COR-L47 (cell line): ENCODE data around the gene EMC7.
"Not testable (repeated sequence)": the region's sequence is repeated elsewhere in the genome, so short reads cannot be mapped to it uniquely, and the experiment has no call there.

ENCODE experiments used
- DNase-seq: peaks from one replicate; lab custom pipeline; 2025; lab: John Stamatoyannopoulos, UW

Gene EMC7

DNA sequence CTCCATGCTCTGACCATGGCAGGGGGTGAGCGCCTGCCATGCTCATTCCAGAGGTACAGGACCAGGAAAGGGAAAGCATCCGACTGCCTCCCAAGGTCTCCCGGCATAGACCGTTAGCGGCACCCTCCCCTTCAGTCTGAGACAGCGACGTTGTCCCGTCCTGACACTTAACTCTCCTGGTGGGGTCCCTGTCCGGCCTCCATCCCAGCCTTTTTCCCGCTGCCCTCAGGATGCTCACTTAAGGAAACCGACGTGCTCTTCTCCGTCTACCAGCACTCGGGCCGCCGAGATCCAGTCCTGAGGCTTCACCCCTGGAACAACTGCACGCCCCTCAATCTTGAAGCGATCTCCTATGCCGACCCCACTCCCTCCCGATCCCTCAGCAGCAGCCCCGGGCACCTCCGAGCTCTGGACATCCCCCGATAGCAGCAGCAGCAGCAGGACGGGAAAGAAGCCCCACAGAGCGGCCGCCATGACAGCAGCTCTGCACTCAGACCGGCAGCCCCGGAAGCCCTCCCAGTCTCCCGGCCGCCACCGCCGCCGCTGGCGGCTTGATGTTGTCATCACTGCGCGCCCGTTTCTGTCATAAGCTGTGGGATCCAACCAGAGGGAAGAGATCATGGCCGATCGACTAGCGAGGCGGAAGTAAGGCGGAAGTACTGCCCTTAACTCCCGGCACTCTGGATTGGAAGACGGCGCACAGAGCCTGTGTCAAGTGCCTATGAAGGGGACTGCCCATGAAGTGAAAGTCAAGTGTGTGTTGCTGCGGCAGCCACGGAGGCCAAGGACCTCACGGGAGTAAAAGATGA, at the start of gene EMC7, which contains the start of gene PGBD4:
Gene EMC7 (minus strand): TSS at position 497 of the 809 bp plus-strand sequence. CDS start 23 bp downstream, at position 474.
Gene PGBD4 (plus strand): TSS at position 718 of the 809 bp plus-strand sequence. CDS start 449 bp downstream, outside the sequence.
- peak; percentile 98 for DNase-seq

DNA sequence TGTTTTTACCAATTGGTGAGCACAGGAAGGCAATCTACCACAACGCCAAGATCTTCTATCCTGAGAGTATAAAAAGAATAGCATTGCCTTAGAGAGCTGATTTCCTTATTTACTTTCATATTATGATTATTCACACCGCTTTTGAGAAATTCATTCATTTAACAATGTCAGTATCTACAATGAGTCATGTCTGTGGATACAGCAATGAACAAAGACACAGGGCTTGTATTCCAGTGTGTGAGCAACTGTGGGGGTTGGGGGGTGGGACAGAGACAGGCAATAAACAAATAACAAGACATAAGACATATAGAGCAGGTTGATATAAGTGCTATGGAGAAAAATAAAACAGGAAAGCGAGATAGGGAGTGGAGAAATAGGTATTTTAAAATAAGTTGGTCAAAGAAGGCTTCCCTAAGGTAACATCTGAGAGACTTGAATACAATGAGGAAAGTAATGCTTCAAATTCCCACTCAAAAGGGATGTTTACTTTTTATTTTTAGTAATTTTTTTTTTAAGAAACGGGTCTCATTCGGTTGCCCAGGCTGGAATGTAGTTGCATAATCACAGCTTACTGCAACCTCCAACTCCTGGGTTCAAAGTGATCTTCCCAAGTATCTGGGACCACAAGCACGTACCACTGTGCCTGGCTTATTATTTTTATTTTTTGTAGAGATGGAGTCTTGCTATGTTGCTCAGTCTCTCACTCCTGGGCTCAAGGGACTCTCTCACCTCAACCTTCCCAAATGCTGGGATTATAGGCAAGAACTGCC, 45.9 kb upstream of the EMC7 start:
- no peak for DNase-seq

- no peak for DNase-seq
These were observed 31.8 kb upstream of the EMC7 start for GRCh38 chr15:34133511-34133910.

- no peak for DNase-seq
These were observed 31.2 kb upstream of the EMC7 start for GRCh38 chr15:34132881-34133280.

DNA sequence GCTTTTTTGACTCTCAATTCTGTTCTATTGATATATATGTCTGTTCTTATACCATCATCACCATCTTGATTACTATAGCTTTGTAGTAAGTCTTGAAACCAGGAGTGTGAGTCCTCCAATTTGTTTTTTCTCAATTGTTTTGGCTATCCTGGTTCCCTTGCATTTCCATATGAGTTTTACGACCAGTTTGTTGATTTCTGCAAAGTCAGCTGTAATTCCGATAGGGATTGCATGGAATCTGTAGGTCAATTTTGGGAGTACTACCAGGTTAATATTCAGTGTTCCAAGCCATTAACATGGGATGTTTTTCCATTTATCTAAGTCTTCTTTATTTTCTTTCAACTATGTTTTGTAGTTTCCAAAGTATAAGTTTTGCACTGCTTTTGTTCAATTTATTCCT, 27.2 kb upstream of the EMC7 start:
- DNase-seq = no peak

GRCh38 chr15:34126522-34126921, 24.9 kb upstream of the EMC7 start:
- DNase-seq = no peak

DNA sequence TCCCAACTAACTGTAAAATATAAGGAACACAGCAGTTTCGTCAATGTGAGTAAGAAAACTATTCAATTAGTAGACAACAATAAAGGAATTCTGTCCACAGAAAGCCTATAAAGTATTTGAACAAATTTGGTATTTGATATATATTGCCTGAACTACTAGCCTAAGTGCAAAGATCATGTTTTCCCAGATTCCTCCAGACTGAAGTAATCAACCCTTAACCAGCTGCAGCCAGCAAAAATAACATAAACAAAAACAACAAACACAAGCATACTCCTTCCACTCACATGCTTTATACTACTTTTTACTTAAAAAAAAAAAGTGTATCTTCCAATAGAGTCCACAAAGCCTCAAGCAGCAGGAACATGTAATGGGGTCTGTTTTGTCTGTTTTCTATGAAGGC, 24.3 kb upstream of the EMC7 start:
- no peak for DNase-seq

GRCh38 chr15:34124651-34125050, 23.0 kb upstream of the EMC7 start:
- DNase-seq = no peak

DNA sequence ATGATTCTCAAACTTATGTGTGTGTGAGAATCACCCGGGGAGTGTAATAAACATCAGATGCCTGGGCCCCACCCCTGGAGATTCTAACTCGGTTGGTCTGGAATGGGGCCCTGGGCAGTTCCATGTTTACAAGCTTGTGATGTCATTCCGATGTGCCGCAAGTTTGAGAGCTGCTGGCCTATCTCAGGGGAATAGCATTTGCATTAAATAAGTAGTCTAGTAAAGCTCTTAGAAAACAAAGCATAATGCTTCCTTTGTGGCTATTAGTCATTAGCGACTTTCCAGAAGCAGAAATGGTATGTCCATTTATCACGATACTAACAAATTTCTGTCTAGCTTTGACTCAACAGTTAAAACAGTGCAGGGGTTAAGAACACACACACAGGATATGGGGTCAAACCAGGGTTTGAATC, 21.1 kb upstream of the EMC7 start:
- DNase-seq = no peak

DNA sequence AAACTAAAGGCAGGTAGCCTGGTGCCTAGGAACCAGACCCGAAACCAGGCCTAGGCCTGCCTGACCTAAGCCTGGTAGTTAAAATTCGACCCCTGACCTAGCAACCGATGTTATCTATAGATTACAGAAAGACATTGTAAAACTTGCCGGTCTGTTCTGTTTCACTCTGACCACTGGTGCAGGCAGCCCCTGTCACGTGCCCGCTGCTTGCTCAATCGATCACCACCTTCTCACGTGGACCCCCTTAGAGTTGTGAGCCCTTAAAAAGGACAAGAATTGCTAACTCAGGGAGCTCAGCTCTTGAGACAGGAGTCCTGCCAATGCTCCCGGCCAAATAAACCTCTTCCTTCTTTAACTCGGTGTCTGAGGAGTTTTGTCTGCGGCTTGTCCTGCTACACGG, 20.1 kb upstream of the EMC7 start:
- not testable (repeated sequence) for DNase-seq

GRCh38 chr15:34120420-34120819, 18.8 kb upstream of the EMC7 start:
- DNase-seq = not testable (repeated sequence)

DNA sequence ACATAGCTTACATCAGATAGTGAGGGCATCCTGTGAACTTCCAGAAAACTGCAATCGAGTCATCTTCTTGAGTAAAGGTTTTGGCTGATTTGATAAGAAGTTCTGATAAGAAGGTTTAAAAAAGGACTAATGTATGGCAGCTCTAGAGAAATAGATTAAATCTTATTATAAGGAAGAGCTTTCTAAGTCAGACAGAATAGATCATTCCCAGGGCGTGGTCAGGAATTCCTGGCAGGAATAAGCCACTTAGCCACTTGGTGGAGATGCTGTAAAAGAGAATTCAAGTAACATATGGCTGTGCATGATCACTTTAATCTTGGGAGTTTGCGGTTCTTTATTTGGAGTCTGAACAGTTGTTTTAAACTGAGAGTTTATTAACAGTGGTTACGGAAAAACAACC, 17.6 kb upstream of the EMC7 start:
- no peak for DNase-seq

GRCh38 chr15:34116620-34117019, 15.0 kb upstream of the EMC7 start:
- no peak for DNase-seq

- no peak for DNase-seq
These were observed 13.1 kb upstream of the EMC7 start for GRCh38 chr15:34114739-34115138.

DNA sequence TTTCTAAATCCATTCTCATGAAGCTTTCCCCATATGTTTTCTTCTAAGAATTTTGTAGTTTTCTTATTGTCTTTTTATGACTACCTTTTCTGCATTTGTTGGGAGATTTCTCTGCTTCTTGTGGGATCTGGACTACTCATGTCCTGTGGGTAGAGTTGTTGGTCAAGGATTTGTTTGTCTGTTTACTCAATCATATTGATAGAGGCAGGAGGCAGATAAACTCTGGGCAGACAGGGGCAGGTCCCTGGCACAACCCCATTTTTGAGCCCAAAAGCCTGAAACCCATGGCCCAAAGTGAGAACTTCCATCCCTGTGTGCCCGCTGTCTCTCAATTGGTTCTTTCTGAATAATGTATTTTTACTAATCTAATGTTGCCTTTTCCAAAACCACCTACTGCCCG, 12.6 kb upstream of the EMC7 start:
- DNase-seq = no peak

DNA sequence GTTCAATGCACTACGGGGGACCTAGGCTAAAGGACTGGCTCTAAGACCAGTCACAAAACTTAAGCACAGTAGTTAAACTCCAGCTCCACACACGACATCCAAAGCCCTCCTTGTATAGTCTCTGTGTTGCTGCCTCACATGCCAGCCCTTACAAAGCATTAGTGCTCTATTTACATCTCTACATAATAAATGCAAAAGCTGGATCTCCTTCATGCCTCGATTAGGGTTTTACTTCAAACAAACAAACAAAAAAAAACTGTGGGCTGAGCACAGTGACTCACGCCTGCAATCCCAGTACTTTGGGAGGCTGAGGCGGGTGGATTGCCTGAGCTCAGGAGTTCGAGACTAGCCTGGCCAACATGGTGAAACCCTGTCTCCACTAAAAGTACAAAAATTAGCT, 9.8 kb upstream of the EMC7 start:
- no peak for DNase-seq

- no peak for DNase-seq
These were observed 8.4 kb upstream of the EMC7 start for GRCh38 chr15:34109797-34110663.

DNA sequence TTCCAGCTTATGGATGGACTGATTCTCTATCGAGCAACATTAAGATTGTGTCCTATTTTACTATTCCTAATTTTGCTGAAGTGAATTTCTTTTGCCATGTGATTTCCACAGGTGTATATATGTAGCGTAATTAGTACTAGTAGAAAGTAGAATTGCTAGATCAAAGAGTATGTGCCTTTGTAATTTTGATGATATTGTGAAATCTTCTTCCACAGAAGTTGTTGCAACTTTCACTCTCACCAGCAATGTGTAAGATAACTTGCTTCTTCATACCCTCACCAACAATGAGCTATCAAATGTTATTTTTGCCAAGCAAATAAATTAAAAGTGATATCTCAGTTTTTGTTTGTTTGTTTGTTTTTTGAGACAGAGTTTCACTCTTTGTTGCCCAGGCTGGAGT, 5.7 kb upstream of the EMC7 start:
- no peak for DNase-seq

DNA sequence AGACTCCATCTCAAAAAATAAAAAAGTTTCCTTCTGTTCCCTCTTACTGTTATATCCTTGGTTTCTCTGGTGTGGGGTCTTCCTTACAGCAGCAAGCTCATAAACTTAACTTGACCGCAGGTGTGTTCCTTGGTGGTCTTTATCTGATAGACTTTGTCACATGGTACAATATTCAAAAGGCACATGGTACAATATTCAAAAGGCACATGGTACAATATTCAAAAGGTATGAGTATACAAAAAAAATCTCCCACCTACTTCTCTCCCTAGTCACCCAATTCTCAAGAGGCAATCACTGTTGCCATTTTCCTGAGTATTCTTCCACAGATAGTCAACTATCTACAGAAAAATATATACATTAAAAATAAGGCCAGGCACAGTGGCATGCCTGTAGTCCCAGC, 4.8 kb upstream of the EMC7 start:
- no peak for DNase-seq

DNA sequence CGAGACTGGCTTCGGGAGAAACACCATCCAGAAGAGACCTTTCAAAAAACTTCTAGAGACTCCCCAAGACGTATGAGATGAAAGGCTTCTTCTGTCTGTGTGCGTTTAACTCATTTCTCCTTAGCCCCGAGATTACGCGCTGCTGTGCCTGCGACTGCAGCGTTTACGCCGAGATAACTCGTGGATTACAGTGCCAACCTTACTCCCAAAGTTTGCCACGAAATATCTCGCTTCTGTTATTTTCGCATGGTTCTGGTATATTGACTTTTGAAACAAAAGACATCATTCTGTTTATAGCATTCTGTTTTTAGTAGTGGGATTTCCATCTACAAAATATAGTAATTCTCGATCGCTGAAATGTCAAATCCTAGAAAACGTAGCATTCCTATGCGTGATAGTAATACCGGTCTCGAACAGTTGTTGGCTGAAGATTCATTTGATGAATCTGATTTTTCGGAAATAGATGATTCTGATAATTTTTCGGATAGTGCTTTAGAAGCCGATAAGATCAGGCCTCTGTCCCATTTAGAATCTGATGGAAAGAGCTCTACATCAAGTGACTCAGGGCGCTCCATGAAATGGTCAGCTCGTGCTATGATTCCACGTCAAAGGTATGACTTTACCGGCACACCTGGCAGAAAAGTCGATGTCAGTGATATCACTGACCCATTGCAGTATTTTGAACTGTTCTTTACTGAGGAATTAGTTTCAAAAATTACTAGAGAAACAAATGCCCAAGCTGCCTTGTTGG, 688 bp upstream of the EMC7 start:
- no peak for DNase-seq

GRCh38 chr15:34099914-34100313, 1.7 kb downstream of the EMC7 start:
- DNase-seq = no peak

- DNase-seq = no peak
These were observed 15.9 kb downstream of the EMC7 start for GRCh38 chr15:34085746-34086145.
